Erythroblast (primary cell): Measurements from ENCODE around the gene GATAD2B.

Source experiments
- GATA1 ChIP-seq: IDR thresholded peaks from 2 replicates; pipeline ENCODE4 v1.6.1; 2011; ENCODE audit warnings: low read depth, mild to moderate bottlenecking, control low read depth, low read length, moderate library complexity
- POLR2A ChIP-seq: IDR thresholded peaks from 2 replicates; pipeline ENCODE4 v1.6.1; 2011; ENCODE audit warnings: mild to moderate bottlenecking, low read length

DNA sequence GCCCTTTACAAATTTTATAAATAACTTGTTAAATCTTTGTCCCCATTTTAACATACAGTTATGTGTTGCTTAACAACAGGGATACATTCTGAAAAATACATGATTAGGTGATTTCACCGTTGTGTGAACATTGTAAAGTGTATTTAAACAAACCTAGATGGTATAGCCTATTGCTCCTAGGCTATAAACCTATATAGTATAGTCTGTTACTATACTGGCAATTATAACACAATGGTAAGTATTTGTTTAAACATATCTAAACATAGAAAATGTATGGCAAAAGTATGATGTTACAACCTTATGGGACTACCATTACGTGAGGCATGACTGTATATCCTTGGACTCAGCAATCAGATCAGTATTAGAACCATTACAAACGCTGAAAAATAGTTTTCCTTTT is 36.6 kb downstream of the GATAD2B start:
- TF ChIP-seq POLR2A (no peak), GATA1 (no peak)
